GM19351 (cell line): ENCODE results near the gene TIAM2.
"Not testable (repeated sequence)": the region's sequence is repeated elsewhere in the genome, so short reads cannot be mapped to it uniquely, and the experiment has no call there.

ENCODE experiments used
- ATAC-seq: cut with Tn5 transposase; IDR thresholded peaks from one replicate; pipeline ENCODE4 v1.9.1; 2021; ENCODE audit warnings: mild to moderate bottlenecking, moderate library complexity; ENCODE audit not compliant: unreplicated experiment

Gene TIAM2

DNA sequence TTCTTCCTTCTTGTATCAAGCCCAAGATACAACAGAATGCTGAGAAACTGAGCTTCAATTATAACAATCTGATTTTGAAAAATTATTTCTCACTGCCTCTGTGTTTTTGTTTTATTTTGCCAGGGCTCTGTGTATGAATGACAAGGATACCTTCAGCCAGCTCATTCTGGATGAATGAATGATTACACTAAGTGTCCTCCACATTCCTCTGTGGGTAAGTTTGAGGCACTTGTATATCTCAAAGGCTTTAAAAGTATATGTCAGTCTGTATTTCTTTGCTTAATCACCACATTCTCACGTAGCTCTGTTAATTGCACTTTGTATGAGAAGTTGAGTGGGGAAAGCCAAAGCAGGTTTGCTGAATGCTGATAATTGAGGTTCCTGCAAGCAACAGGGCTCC, 95.1 kb downstream of the TIAM2 start:
- ATAC-seq = no peak

- ATAC-seq = no peak
Observed at GRCh38 chr6:155091756-155092155, 96.6 kb downstream of the TIAM2 start.

DNA sequence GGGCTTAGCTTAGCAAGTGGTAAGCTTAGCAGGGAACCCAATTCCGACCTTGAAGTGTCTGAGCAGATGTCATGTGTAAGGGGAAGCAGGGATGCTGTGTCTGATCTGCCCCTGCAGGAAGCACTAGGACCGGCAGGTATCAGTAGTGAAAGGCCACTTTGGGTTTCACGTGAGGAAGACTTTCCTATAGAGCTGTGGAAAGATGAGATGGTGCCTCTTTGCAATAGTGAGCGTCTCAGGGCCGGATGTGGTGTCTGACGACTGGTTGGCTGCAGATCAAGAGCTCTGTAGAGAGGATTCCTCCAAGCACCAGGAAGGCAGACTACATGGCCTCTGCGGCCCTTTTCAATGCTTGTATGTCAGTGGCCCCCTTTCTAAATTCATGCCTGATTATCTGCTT, 98.3 kb downstream of the TIAM2 start:
- ATAC-seq = no peak

DNA sequence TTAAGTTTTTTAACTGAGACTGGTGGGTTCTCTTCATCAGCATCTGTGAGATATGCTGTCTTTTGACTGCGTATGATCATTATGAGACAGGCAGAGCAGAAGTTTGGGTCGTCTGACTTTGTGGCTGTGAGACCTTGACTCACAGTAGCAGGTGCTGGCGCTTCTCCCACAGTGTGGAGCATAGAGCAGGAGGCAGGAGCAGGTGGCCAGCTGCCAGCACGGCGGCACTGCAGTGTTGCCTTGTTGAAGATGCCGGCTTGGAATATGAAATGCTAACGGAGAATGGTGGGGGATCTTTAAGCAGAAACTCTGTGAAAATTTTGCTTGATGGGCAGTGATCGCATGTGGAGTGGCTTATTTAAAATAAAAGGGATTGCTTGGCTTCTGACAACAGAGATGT, 105.0 kb downstream of the TIAM2 start:
- ATAC-seq = no peak

DNA sequence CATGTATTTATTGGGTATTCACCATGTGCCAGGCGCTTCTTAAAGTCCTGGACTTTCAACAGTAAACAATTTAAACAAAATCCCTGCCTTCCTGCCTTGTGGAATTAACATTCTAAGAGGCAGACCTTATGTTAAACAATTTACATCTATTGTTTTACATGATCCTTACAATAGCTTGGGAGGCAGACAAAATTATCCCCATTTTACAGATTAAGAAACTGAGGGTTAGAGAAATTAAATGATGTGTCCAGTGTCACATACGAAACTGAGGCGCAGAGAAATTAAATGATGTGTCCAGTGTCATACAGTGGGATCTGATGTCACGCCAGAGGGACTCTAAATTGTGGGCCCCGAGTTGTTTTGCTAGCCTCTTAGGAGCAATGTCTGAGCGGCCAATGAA, 105.5 kb downstream of the TIAM2 start:
- ATAC-seq = no peak

GRCh38 chr6:155103083-155103645, 108.0 kb downstream of the TIAM2 start:
- not testable (repeated sequence) for ATAC-seq

GRCh38 chr6:155103816-155104366, 108.8 kb downstream of the TIAM2 start:
- ATAC-seq = no peak

GRCh38 chr6:155106456-155107115, 111.5 kb downstream of the TIAM2 start:
- ATAC-seq = no peak

- ATAC-seq = no peak
Observed at GRCh38 chr6:155107432-155108069, 112.4 kb downstream of the TIAM2 start.

DNA sequence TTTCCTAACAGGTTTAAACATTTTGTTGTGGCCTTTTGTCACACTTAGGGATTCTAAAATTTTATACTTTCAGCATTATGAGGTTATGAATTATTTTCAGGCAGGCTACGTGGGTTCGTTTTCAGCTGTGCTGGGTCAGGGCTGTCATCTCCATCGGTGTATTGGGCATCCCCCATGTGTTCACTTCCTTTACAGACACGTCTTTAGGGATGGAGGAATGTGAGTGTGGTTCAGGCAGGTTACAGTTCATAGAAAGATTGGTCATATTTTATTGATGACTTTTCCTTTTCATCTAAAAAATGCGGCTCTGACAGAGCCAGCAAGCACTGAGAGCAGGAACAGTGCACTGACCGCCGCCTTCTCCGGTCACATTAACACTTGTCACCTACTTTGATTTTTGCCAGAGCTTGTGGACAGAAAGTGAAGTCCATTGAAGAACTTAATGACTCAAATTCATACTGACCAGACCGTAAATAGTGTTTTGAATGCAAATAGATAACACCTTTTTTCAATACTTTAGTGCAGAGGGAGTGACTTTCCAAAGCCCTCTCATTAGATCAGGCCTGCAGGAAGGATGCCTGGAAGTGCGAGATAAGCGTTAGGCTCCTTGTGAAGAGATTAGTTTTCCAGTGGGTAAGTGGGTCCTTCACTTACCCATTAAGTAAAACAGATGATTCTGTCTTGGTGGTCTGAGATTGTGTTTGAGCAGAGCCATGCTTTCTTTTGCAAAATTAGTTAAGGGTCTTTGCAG, 113.1 kb downstream of the TIAM2 start:
- no peak for ATAC-seq

- ATAC-seq = no peak
Observed at GRCh38 chr6:155110721-155111120, 115.6 kb downstream of the TIAM2 start.

GRCh38 chr6:155112757-155113156, 117.6 kb downstream of the TIAM2 start:
- no peak for ATAC-seq

GRCh38 chr6:155115893-155116570, 120.9 kb downstream of the TIAM2 start:
- ATAC-seq = peak; percentile 73

GRCh38 chr6:155116571-155116910, 121.4 kb downstream of the TIAM2 start:
- no peak for ATAC-seq

- no peak for ATAC-seq
Observed at GRCh38 chr6:155117256-155117655, 122.1 kb downstream of the TIAM2 start.

- ATAC-seq = no peak
Observed at GRCh38 chr6:155117785-155118184, 122.7 kb downstream of the TIAM2 start.

DNA sequence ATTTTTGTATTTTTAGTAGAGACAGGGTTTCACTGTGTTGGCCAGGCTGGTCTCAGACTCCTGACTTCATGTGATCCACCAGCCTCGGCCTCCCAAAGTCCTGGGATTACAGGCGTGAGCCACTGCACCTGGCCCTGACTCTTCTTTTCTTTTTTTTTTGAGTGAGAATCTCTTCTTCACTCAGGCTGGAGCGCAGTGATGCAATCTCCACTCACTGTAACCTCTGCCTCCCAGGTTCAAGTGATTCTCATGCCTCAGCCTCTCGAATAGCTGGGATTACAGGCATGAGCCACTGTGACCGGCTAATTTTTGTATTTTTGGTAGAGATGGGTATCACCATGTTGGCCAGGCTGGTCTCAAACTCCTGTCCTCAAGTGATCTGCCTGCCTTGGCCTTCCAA, 124.1 kb downstream of the TIAM2 start:
- ATAC-seq = not testable (repeated sequence)

GRCh38 chr6:155120034-155120433, 124.9 kb downstream of the TIAM2 start:
- no peak for ATAC-seq

DNA sequence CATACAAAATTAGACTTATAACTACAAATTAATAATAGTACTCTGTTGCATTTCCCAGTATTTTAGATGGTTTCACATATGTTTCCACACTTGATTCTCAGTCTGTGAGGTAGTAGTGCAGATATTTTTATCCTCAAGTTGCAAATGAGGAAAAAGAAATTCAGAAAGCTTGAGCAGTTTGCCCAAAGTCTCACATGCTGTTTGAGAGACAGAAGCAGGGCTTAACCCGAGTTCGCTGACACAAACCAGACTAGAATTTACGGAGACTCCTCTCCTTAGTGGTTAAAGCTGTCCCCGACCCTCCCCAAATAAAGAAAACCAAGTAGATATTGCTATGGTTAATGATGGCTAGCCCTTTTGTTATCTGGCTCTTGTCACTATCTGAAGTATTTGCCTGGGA, 126.2 kb downstream of the TIAM2 start:
- ATAC-seq = no peak

DNA sequence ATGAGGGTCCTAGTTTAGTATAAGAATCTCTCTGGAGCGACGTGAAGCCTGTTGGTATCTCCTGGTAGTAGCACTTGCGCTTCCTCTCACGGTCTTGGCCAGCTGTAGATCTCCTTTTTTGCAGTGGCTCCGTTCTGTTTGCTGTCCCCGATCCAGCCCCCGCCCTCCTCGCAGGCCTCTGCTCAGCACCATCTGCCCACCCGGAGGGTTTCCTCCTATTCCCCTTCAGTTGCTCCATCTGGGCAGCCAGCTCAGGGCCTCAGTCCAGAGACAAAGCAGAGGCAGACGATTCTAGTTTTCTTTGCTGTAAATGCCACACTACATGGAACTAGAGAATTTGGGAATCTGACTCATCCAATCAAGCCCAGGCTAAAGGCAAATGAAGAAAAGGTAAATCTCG, 126.6 kb downstream of the TIAM2 start:
- ATAC-seq = no peak
